GM21723 (cell line): ENCODE results near the gene CLDN4.

Experiments used
- ATAC-seq: cut with Tn5 transposase; IDR thresholded peaks from one replicate; pipeline ENCODE4 v1.9.1; 2021; ENCODE audit warnings: mild to moderate bottlenecking, moderate library complexity; ENCODE audit not compliant: unreplicated experiment

CLDN4 gene

GRCh38 chr7:73871163-73872011, 40.6 kb downstream of the CLDN4 start:
- no peak for ATAC-seq

- no peak for ATAC-seq
Measured at GRCh38 chr7:73872056-73872908, 41.5 kb downstream of the CLDN4 start.

- ATAC-seq = no peak
Measured at GRCh38 chr7:73876361-73876760, 45.6 kb downstream of the CLDN4 start.

- ATAC-seq = no peak
Measured at GRCh38 chr7:73876973-73877372, 46.2 kb downstream of the CLDN4 start.

- ATAC-seq = no peak
Measured at GRCh38 chr7:73879977-73880681, 49.3 kb downstream of the CLDN4 start.

GRCh38 chr7:73880755-73881328, 50.0 kb downstream of the CLDN4 start:
- ATAC-seq = no peak

- no peak for ATAC-seq
Measured at GRCh38 chr7:73881352-73882046, 50.7 kb downstream of the CLDN4 start.

- no peak for ATAC-seq
Measured at GRCh38 chr7:73882047-73882402, 51.2 kb downstream of the CLDN4 start.
